ENCODE measurements around the gene CSH2. TPM values are rescaled to one million over a fixed set of nuclear protein-coding genes. Genes with fewer than 3 reads are reported as not detected.

CSH2 gene
- total and polyA plus RNA-seq, 2 of the 13 experiments (the other 11 are each of a cell fraction or from before 2014, with no cell fraction given) = not detected

GRCh38 chr17:63822537-63822936 lies 50.9 kb downstream of the CSH2 start:
- intact Hi-C loops (cut with micrococcal nuclease; ENCODE audit: unreplicated experiment) (no loop called here), in situ Hi-C loops (cut with HindIII; ENCODE audit: extremely low pct_ligation_motif_present, low pct_unique_long_range_greater_than_20kb) (no loop called here)
- Histone ChIP-seq H3K36me3 (replicated peaks in 1 of 2; ENCODE audit: control insufficient read depth in 1 of 2, insufficient read depth in 2 of 2, low read length in 2 of 2) (peaks cover 43 to 79% of the 10 kb centered on the region in 2 experiments), H3K9me3 (ENCODE audit: low read length) (no peaks in the 10 kb centered on the region), H3K79me2 (ENCODE audit: insufficient read depth, low read length) (peaks cover 21% of the 10 kb centered on the region), H2AFZ (ENCODE audit: low read length) (no peak overlapping the region), H4K20me1 (ENCODE audit: insufficient read depth, low read length) (peaks cover 3% of the 10 kb centered on the region; the same call in 1 of the 2 replicates), H3K4me1 (ENCODE audit: insufficient read depth, low read length) (peaks cover 26% of the 10 kb centered on the region), H3K4me3 (replicated peaks in 1 of 3; ENCODE audit: insufficient read depth in 1 of 3, low read depth in 2 of 3, low read length in 3 of 3) (no peak overlapping the region), H3K27ac (ENCODE audit: extremely low read length, insufficient read depth, low read length) (no peak overlapping the region), H3K27me3 (ENCODE audit: control insufficient read depth in 1 of 2, insufficient read depth in 2 of 2, low read length in 2 of 2) (no peaks in the 10 kb centered on the region; a peak in 1 of 5 replicates), H3K9ac (ENCODE audit: insufficient read depth, low read depth, low read length) (no peak overlapping the region), H3K4me2 (ENCODE audit: low read depth, low read length) (no peak overlapping the region)
- ChIA-PET POLR2A (no interaction called here), CTCF (ENCODE audit: low intra/inter-chr PET ratio, low total read pairs) (no interaction called here)
- ATAC-seq = no peak
- TF ChIP-seq ZSCAN30 (CRISPR knock-in tag; IDR thresholded peaks at IDR 0.05) (no peak), CENPT (CRISPR knock-in tag; IDR thresholded peaks at IDR 0.05; ENCODE audit: low read depth) (no peak), CHD2 (IDR thresholded peaks at IDR 0.05; ENCODE audit: low read depth, low read length) (no peak), ZNF329 (CRISPR knock-in tag; IDR thresholded peaks at IDR 0.05; ENCODE audit: low read depth) (no peak), ZNF337 (CRISPR knock-in tag; IDR thresholded peaks at IDR 0.05; ENCODE audit: borderline replicate concordance, low read depth) (no peak), ZFP36L2 (CRISPR knock-in tag; IDR thresholded peaks at IDR 0.05) (no peak)
- no peak for DNase-seq (ENCODE audit: low spot score)
- BruUV-seq (replicated peaks) = no TSS peak
- no peak for FAIRE-seq

Small RNAs within 50 kb of the gene (small RNA-seq; reads per million reads assigned to genes)
- gene AC040958.1 (ENCODE audit: insufficient read depth in 2 of 3, insufficient read length in 3 of 3, low read depth in 2 of 3, low replicate concordance in 1 of 3) (0 reads per million in 3 experiments), gene AC127029.1 (ENCODE audit: insufficient read depth in 2 of 3, insufficient read length in 3 of 3, low read depth in 2 of 3, low replicate concordance in 1 of 3) (0 reads per million in 3 experiments), gene GH1 (ENCODE audit: insufficient read depth in 2 of 3, insufficient read length in 3 of 3, low read depth in 2 of 3, low replicate concordance in 1 of 3) (0 reads per million in 3 experiments)

Other genes with a start within 250 kb of the CSH2 start
- 6.9 and 9.0 TPM in 2 replicates for gene LIMD2, start 173.6 kb downstream of the CSH2 start, total RNA-seq (2016; rRNA removed; fragmentation: Illumina TruSeq; extraction: Trizol)
- 20.8 and 26.5 TPM in 2 replicates for gene LIMD2, start 173.6 kb downstream of the CSH2 start, polyA plus RNA-seq (2011; rRNA removed)
- 16.1 and 17.9 TPM in 2 replicates for gene STRADA, start 131.9 kb downstream of the CSH2 start, total RNA-seq (2016; rRNA removed; fragmentation: Illumina TruSeq; extraction: Trizol)
- 17.3 and 17.6 TPM in 2 replicates for gene STRADA, start 131.9 kb downstream of the CSH2 start, polyA plus RNA-seq (2011; rRNA removed)
- 61.6 and 99.5 TPM in 2 replicates for gene CCDC47, start 100.1 kb downstream of the CSH2 start, total RNA-seq (2016; rRNA removed; fragmentation: Illumina TruSeq; extraction: Trizol)
- gene CCDC47, start 100.1 kb downstream of the CSH2 start, polyA plus RNA-seq (2011; rRNA removed) = 54.4 and 59.3 TPM in 2 replicates
- gene DDX42, start 99.5 kb downstream of the CSH2 start, total RNA-seq (2016; rRNA removed; fragmentation: Illumina TruSeq; extraction: Trizol) = 81.5 and 87.2 TPM in 2 replicates
- gene DDX42, start 99.5 kb downstream of the CSH2 start, polyA plus RNA-seq (2011; rRNA removed) = 92.9 and 104 TPM in 2 replicates
- gene PSMC5, start 46.2 kb downstream of the CSH2 start, total RNA-seq (2016; rRNA removed; fragmentation: Illumina TruSeq; extraction: Trizol) = 35.3 and 81.4 TPM in 2 replicates
- gene PSMC5, start 46.2 kb downstream of the CSH2 start, polyA plus RNA-seq (2011; rRNA removed) = 109 and 128 TPM in 2 replicates
- gene FTSJ3, start 46.0 kb downstream of the CSH2 start, total RNA-seq (2016; rRNA removed; fragmentation: Illumina TruSeq; extraction: Trizol) = 55.8 and 64.2 TPM in 2 replicates
- 26.0 and 33.3 TPM in 2 replicates for gene FTSJ3, start 46.0 kb downstream of the CSH2 start, polyA plus RNA-seq (2011; rRNA removed)
- gene SMARCD2, start 31.0 kb downstream of the CSH2 start, total RNA-seq (2016; rRNA removed; fragmentation: Illumina TruSeq; extraction: Trizol) = 139 and 150 TPM in 2 replicates
- 122 and 128 TPM in 2 replicates for gene SMARCD2, start 31.0 kb downstream of the CSH2 start, polyA plus RNA-seq (2011; rRNA removed)
- not detected in 2 replicates for gene GH2, start 8.3 kb upstream of the CSH2 start, total RNA-seq (2016; rRNA removed; fragmentation: Illumina TruSeq; extraction: Trizol)
- gene GH2, start 8.3 kb upstream of the CSH2 start, polyA plus RNA-seq (2011; rRNA removed) = not detected in 2 replicates
- gene CSH1, start 22.9 kb upstream of the CSH2 start, total RNA-seq (2016; rRNA removed; fragmentation: Illumina TruSeq; extraction: Trizol) = not detected in 2 replicates
- gene CSH1, start 22.9 kb upstream of the CSH2 start, polyA plus RNA-seq (2011; rRNA removed) = not detected in 2 replicates
- gene CSHL1, start 37.6 kb upstream of the CSH2 start, total RNA-seq (2016; rRNA removed; fragmentation: Illumina TruSeq; extraction: Trizol) = not detected in 2 replicates
- not detected in 2 replicates for gene CSHL1, start 37.6 kb upstream of the CSH2 start, polyA plus RNA-seq (2011; rRNA removed)
- not detected in 2 replicates for gene GH1, start 45.2 kb upstream of the CSH2 start, total RNA-seq (2016; rRNA removed; fragmentation: Illumina TruSeq; extraction: Trizol)
- not detected in 2 replicates for gene GH1, start 45.2 kb upstream of the CSH2 start, polyA plus RNA-seq (2011; rRNA removed)
- not detected in 2 replicates for gene CD79B, start 58.7 kb upstream of the CSH2 start, total RNA-seq (2016; rRNA removed; fragmentation: Illumina TruSeq; extraction: Trizol)
- gene CD79B, start 58.7 kb upstream of the CSH2 start, polyA plus RNA-seq (2011; rRNA removed) = 0.21 TPM in 1 of 2 replicates, not detected in the other
- 0.02 TPM in 1 of 2 replicates, not detected in the other for gene SCN4A, start 99.2 kb upstream of the CSH2 start, total RNA-seq (2016; rRNA removed; fragmentation: Illumina TruSeq; extraction: Trizol)
- gene SCN4A, start 99.2 kb upstream of the CSH2 start, polyA plus RNA-seq (2011; rRNA removed) = 0.03 and 0.04 TPM in 2 replicates
- gene PRR29, start 124.7 kb upstream of the CSH2 start, total RNA-seq (2016; rRNA removed; fragmentation: Illumina TruSeq; extraction: Trizol) = 0.07 and 0.11 TPM in 2 replicates
- 0.08 and 0.20 TPM in 2 replicates for gene PRR29, start 124.7 kb upstream of the CSH2 start, polyA plus RNA-seq (2011; rRNA removed)
- 7.9 and 10.9 TPM in 2 replicates for gene ICAM2, start 147.0 kb upstream of the CSH2 start, total RNA-seq (2016; rRNA removed; fragmentation: Illumina TruSeq; extraction: Trizol)
- gene ICAM2, start 147.0 kb upstream of the CSH2 start, polyA plus RNA-seq (2011; rRNA removed) = 20.8 and 21.4 TPM in 2 replicates